Hematopoietic multipotent progenitor cell treated with erythropoietin and hydrocortisone succinate and interleukin-3 and kit ligand, for 15 days (in vitro differentiated cells): ENCODE measurements around the gene POU3F2.

Experiments used
- DNase-seq: peaks from one replicate; pipeline ENCODE4 v3.0.0-alpha.2; 2015; ENCODE audit warnings: low spot score

Gene POU3F2

DNA sequence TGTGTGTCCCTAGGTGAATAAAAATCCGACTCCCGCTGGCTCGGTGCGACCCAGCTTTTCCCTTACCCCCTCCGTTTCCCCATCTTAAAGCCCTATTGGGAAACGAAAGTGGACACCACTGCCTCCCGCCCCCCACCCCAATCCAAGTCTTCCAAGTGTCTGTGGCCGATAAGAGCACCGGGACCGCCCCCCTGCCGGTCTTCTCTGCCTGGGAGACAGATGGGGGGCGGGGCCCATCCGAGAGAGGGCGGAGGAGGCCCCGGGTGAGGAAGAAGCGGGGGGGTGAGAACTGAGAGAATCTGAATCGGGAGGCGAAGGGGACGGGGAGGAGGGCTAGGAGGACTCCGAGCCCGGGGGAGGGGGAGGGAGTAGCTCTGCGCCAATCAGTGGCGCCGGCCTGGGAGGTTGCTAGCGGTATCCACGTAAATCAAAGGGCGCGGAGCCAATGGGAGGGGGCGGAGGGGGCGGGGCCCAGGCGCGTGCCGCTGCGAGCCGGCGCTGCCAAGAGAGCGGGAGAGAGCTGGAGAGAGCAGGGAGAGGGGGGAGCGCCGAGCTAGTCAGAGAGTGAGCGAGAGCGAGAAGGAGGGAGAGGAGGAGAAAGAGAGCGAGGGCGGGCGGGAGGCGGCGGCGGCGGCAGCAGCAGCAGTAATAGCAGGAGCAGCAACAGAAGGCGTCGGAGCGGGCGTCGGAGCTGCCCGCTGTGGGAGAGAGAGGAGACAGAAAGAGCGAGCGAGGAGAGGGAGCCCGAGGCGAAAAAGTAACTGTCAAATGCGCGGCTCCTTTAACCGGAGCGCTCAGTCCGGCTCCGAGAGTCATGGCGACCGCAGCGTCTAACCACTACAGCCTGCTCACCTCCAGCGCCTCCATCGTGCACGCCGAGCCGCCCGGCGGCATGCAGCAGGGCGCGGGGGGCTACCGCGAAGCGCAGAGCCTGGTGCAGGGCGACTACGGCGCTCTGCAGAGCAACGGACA, at the start of gene POU3F2:
POU3F2 (plus strand) TSS at position 515 of the 972 bp plus-strand sequence; CDS start at position 815, 300 bp downstream.
- peak; percentile 22 for DNase-seq

DNA sequence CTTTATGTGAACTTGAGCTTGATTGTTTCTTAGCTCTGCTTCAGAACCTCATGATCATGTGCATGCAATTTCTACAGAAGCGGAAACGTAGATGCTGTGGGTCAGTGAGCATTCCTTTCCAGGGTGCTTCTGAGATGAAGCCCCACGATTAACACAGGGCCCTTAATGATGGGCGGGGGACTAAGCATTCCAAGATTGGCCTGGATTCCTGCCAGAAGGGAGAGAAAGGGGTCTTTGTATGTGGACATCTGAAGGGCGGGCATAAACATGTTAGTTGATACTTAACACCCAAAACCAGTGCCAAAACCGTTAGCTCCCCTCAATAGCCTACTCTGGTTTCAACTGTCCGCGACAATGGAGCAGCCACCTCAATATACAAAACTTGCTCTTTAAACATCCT, 46.9 kb upstream of the POU3F2 start:
- no peak for DNase-seq

DNA sequence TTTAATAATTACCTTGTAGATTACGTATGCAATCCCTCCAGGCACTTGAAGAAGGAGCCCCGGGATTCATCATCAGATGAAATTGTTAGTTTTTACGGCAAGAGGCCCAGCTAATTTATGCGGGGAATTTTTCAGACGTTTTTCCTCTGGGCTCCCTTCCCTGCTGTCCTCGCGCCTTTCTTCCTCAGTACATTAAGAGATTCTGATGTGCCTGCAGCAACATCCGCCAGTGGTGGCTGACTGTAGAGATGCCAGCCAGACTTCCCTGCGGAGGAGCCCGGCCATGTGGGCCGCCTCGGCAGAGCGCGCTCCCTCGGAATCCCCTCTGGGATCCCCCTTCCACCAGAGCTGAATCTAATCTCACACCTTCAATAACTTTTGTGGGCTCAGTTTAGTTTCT, 46.4 kb upstream of the POU3F2 start:
- no peak for DNase-seq

- no peak for DNase-seq
These were observed 40.0 kb upstream of the POU3F2 start for GRCh38 chr6:98794307-98794842.

- DNase-seq = no peak
These were observed 37.0 kb upstream of the POU3F2 start for GRCh38 chr6:98797217-98797994.

DNA sequence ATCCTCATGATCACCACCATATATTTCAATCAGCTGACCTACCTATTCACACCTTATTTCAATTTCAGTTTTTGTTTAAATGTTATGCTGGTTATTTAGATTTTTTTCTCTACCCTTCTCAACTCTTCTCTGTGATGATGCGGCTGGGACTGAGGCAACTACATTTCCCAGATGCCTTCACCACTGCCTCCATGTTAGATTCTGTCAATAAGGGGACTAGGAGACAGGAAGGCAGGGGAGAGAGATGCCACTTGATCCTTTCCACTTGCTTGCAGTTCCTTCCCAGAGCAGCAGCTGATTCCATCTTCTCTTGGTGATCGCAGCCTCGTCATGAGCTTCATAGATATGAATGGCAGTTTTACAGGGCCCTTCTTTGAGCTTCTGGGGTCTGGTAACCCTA, 33.5 kb upstream of the POU3F2 start:
- no peak for DNase-seq

- no peak for DNase-seq
These were observed 25.7 kb upstream of the POU3F2 start for GRCh38 chr6:98808541-98809210.

- no peak for DNase-seq
These were observed 22.2 kb upstream of the POU3F2 start for GRCh38 chr6:98812220-98812619.

DNA sequence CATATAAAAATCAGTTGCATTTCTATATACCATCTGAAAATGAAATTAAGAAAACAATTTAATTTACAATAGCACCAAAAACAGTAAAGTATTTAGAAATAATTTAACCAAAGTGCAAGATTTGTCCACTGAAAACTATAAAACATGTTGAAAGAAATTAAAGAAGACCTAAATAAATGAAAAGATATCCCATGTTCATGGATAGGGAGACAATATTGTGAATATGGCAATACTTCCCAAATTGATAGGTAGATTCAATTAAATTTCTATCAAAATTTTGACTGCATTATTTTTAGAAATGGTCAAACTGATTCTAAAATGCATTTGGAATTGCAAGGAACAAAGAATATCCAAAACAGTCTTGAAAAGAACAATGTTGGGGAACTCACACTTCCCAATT, 17.6 kb upstream of the POU3F2 start:
- no peak for DNase-seq

DNA sequence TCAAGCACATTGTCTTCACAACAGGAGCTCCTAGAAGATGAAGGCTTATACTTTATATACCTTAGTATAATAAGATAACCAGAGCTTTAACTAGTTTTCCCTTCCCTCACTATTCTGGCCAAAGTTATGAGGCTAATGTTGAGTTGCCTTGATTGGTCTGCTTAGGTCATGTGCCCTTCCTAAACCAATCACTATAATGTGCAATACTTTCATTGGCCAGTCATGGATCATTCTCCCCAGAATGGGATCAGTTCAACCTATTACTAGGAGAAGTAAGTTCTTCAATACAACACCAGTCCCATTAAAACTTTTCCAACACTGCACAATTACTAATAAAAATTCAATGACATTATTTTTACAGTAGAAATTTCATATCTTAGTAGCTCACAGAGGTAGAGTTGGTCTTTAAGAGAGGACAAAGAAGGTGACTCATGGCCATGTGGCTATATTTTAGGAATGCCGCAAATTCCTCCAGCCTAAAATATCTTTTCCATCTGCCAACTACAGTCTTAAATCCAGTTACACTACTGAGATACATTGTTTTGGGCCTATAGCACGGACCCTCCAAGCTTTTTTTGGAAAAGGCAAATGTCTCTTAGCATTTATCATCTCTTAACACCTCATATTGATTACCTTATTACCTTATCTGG, 12.5 kb upstream of the POU3F2 start:
- no peak for DNase-seq

GRCh38 chr6:98823428-98824161, 10.8 kb upstream of the POU3F2 start:
- DNase-seq = no peak

GRCh38 chr6:98824162-98824901, 10.0 kb upstream of the POU3F2 start:
- DNase-seq = no peak

DNA sequence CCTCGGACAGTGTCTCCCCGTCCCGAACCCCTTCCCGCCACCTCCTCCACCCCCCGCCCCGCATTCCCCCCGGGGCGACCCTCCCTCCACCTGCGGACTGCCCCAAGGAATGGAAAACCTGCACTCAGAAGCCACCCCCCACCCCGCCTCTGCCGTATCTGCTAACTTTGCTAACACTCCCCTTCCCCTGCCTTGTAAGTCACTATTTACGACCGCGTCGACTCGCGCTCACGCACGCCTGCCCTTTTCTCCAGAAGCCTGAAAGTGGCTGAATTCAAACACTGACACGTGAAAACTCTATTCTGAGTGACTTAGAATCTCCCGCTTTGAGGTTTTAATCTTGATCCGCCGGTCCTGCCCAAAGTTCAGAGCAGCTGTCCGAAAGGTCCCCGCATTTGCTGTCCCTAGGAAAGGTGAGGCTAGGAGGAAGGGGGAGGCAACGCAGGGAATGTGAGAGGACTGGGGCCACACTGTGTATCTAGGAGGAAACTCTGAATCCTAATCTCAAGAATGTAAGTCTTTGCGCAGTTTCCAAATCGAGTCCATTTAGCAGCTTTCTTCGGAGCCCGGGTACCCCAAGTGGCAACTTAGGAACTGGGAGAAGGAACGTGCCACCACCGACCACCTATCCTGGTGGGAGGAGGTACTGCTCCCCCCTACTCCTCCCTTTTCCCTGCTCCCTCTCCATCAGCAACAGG, 9.3 kb upstream of the POU3F2 start:
- no peak for DNase-seq

DNA sequence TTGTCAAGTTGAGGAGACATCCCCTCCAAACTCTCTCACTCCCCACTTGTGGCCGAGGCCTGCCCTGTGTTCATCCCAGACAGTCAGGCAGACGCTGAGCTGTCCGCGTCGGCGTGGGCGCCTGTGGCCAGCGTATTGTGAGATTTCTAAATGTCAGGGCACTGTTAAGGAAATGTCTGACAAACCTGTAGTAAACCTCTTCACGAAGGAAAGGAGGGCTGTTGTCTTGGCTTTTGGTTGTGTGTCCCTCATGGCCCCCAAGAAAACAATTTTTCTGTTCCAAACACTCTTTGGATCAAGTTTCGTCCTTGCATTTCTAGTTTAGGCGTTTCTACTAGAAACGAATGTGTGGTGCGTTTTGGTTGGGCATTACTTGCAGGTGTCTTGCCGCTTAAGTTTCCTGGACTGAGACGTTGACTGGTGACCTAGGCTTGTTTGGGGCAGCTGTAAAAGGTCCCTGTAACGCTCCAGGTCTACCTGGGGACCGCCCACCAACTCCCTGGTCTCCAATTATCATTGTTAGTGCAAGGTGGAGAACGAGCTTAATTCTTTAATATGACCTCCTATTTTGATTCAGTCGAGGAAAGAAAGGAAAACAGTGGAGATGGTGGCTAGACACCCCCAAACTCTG, 8.7 kb upstream of the POU3F2 start:
- no peak for DNase-seq

DNA sequence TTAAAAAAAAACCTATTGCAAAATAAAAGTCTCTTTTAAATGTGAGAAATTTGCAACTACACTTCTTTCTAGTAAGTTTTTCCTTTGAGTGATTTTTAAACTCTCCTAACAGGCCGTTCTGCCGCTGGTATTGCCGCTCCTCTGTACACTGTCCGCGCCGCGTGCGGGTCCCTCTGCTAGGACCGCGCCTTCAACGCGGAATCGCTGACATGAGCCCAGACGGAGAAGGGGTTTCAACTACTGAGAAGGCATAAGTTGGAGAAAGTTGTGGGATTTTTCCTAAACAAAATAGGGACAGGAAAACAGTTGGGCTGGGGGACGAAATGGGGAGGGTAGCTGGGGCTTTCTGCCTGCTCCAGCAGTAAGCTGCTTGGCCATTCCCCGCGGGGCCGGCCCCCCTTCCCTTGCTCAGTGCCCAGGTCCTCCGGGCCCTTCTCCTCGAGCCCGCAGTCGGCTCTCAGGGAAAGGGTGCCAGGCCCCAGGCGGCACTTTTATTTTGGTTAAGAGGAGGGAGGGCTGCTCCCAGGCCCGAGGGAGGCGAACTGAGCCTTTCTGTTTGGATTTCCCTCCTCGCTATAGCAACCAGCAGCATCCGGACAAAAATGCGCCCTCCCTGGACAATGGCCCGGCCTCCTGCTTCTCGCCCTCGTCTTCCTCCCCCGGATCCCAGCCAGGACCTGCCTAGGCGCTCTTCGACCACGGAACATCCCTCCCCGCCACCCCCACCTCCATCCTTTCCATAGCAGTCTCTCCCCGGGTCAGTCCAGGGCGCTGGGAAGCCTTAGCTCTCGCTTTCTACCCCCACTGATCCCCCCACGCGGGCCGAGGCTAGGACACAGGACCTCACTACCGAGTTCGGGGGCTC, 6.8 kb upstream of the POU3F2 start:
- no peak for DNase-seq

DNA sequence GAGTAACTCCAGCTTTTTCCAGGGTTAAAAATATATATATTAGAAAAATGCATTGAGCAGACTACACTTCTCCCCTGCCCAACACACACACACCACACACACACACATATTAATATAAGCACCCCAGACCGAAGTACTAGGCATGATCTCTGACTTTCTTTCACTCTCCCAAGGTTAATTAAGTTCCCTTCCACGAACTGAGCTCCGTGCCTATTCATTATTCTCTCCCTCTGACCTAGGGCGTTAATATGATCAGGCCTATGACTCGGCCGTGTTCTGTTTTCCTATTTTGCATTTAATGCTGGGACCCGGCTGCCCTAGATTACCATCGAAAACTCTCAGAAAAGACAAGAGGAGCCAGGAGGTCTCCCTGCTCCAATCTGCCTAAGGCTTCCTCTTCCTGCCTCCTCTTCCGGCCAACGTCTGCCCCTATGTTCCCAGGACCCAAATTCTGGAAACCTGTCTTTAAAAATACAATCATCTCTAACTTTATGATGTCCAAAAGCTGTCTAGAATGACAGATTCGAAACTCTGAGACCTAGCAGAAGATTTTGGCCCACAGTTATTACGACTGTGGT, 6.1 kb upstream of the POU3F2 start:
- no peak for DNase-seq

DNA sequence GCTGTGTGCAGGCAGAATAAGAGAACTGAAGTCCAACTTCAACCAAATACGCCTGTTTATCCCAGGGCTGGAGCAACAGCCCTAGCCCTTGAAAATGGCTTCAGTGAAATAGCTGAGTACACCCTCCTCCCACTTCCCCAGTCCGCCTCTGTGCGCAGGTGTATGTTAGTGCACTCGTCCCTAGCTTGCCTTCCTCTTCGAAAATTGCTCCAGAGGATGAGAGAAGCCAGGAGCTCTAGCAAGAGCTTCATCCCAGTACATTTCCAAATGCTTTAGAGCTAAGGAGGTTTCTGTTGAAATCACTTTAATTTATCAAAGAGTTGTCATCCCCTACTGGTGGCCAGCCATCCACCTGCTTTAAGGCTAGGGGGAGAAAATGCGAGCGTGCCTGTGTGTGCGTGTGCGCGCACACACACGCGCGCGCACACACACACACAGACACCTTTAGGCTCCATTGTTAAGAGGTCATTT, 5.4 kb upstream of the POU3F2 start:
- no peak for DNase-seq

- DNase-seq = no peak
These were observed 4.2 kb upstream of the POU3F2 start for GRCh38 chr6:98830146-98830545.
